ENCODE data around the gene MORN1. TPM values are rescaled to one million over a fixed set of nuclear protein-coding genes. Genes with fewer than 3 reads are reported as not detected.

MORN1 gene
- total and polyA plus RNA-seq, 2 of the 4 experiments (the other 2 are of a cell fraction), result 3.0 to 4.2 TPM

- dilution Hi-C loops (cut with HindIII; ENCODE audit: low sequenced_read_pairs, unreplicated experiment) (no loop called here), in situ Hi-C loops (cut with MboI; ENCODE audit: low sequenced_read_pairs) (no loop called here), intact Hi-C loops (cut with micrococcal nuclease) (no loop called here)
- DNase-seq, result no peak
- Histone ChIP-seq H3K27ac (ENCODE audit: insufficient read depth, low read length) (no peak overlapping the region), H2BK120ac (ENCODE audit: low read depth, low read length) (no peak overlapping the region), H2AK5ac (ENCODE audit: low read depth, low read length) (peak overlapping the region; percentile 44; the same call in 1 of the 2 replicates), H3K14ac (replicated peaks; ENCODE audit: low read depth, low read length) (peak overlapping the region; percentile 5; the same call in 1 of the 2 replicates), H3K79me1 (ENCODE audit: low read depth in 1 of 2, low read length in 2 of 2) (peaks cover 13 to 86% of the 10 kb centered on the region in 2 experiments; a peak in 3 of 4 replicates), H3K4me1 (ENCODE audit: control insufficient read depth, insufficient read depth, low read length) (peaks cover 66% of the 10 kb centered on the region), H4K8ac (ENCODE audit: low read depth in 2 of 2, low read length in 2 of 2) (no peak overlapping the region), H3K36me3 (ENCODE audit: control insufficient read depth, insufficient read depth, low read length) (peaks cover 6% of the 10 kb centered on the region), H2BK20ac (ENCODE audit: low read depth, low read length) (no peak overlapping the region), H4K20me1 (ENCODE audit: insufficient read depth, low read length) (peaks cover 96% of the 10 kb centered on the region), H3K23ac (ENCODE audit: low read depth, low read length) (no peak overlapping the region), H3K9me1 (ENCODE audit: insufficient read depth, low read length) (peaks cover 55% of the 10 kb centered on the region), H3K4me3 (ENCODE audit: insufficient read depth, low read depth, low read length) (no peak overlapping the region), H3K56ac (ENCODE audit: extremely low read depth, insufficient read depth, low read length) (no peak overlapping the region), H3K4ac (ENCODE audit: low read depth, low read length) (no peak overlapping the region), H2AFZ (replicated peaks; ENCODE audit: low read length, poor library complexity) (peak overlapping the region; percentile 43), H4K5ac (ENCODE audit: low read depth, low read length) (no peak overlapping the region), H3K4me2 (ENCODE audit: low read depth, low read length) (no peak overlapping the region), H2AK9ac (replicated peaks; ENCODE audit: low read depth, low read length, poor library complexity) (peak overlapping the region; percentile 72), H2BK15ac (ENCODE audit: low read depth, low read length) (no peak overlapping the region), H2BK5ac (ENCODE audit: low read depth, low read length, poor library complexity, severe bottlenecking) (peak overlapping the region; percentile 5), H3K9ac (ENCODE audit: low read depth, low read length) (no peak overlapping the region), H4K91ac (ENCODE audit: insufficient read depth, low read depth, low read length) (no peak overlapping the region), H3K9me3 (ENCODE audit: control insufficient read depth, insufficient read depth, low read length) (no peaks in the 10 kb centered on the region), H3K27me3 (ENCODE audit: control insufficient read depth, insufficient read depth, low read length) (no peaks in the 10 kb centered on the region), H3K18ac (ENCODE audit: low read depth, low read length) (no peak overlapping the region)
- no peak for TF ChIP-seq POLR2A (IDR thresholded peaks at IDR 0.05; ENCODE audit: low read depth, low read length)
- no peak for TF ChIP-seq FOS (IDR thresholded peaks at IDR 0.05; ENCODE audit: low read depth, low read length)
- TF ChIP-seq, protein P1, sequence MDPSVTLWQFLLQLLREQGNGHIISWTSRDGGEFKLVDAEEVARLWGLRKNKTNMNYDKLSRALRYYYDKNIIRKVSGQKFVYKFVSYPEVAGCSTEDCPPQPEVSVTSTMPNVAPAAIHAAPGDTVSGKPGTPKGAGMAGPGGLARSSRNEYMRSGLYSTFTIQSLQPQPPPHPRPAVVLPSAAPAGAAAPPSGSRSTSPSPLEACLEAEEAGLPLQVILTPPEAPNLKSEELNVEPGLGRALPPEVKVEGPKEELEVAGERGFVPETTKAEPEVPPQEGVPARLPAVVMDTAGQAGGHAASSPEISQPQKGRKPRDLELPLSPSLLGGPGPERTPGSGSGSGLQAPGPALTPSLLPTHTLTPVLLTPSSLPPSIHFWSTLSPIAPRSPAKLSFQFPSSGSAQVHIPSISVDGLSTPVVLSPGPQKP (IDR thresholded peaks at IDR 0.05; ENCODE audit: borderline replicate concordance, low read depth, low read length), result no peak
- TF ChIP-seq RAD21 (IDR thresholded peaks at IDR 0.05; ENCODE audit: low read length), result no peak
- no peak for TF ChIP-seq CHD1 (IDR thresholded peaks at IDR 0.05; ENCODE audit: low read depth, low read length)
- CTCF ChIA-PET, result no interaction called here
- WGBS, 2 experiments (ENCODE audit: extremely low coverage in 2 of 2, insufficient read length in 1 of 2), result 73% methylated on average over 4 of the region's 29 CpGs; no CpG with 5 or more reads in 1 of the 2 experiments
- BruUV-seq (replicated peaks), result no TSS peak
- no peak for ATAC-seq (ENCODE audit: low read depth)
- POLR2A ChIA-PET (ENCODE audit: unreplicated experiment), result no interaction called here
Measured at GRCh38 chr1:2273401-2274090, 117.8 kb downstream of the MORN1 start.

Data from IMR-90 (cell line).